Fibroblast of gingiva (primary cell): Measurements from ENCODE around the gene EPOP.

Source experiments
- DNase-seq: peaks from one replicate; pipeline ENCODE4 v3.0.0-alpha.2; 2011; ENCODE audit warnings: low read depth

The EPOP gene

GRCh38 chr17:38674749-38675615 is at the start of gene EPOP:
TSS of gene EPOP (minus strand) at chr17:38674957. CDS start at chr17:38674495, 462 bp downstream.
- DNase-seq: peak; percentile 79

GRCh38 chr17:38721802-38722201 is 47.0 kb upstream of the EPOP start:
- DNase-seq: no peak

GRCh38 chr17:38720941-38721340 is 46.2 kb upstream of the EPOP start:
- DNase-seq: no peak

DNA sequence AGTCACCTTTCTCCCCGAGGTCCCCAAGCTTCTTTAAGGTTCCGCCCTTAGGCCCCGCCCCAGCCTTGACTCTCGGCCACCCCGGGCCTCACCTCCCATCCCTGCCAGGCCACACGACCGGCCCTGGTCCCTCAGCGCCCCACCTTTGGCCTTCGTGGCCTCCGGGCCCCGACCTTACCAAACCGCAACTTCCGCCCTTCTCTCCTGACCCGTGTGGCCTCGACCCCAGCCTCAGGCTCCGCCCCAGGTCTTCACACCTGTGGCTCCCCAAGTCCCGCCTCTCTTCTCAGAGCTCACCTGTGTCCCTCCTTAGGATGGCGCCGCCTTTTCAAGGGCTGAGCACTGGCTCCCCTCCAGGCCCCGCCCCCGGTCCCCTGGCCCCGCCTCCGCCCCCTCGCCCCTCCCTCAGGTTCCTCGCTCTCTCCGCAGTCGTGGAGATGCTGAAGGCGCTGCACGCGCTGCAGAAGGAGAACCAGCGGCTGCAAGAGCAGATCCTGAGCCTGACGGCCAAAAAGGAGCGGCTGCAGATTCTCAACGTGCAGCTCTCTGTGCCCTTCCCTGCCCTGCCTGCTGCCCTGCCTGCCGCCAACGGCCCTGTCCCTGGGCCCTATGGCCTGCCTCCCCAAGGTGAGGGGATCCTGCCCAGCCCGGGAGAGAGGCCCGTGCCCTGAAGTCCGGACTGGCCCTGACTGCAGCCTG is 45.3 kb upstream of the EPOP start:
- DNase-seq: no peak

DNA sequence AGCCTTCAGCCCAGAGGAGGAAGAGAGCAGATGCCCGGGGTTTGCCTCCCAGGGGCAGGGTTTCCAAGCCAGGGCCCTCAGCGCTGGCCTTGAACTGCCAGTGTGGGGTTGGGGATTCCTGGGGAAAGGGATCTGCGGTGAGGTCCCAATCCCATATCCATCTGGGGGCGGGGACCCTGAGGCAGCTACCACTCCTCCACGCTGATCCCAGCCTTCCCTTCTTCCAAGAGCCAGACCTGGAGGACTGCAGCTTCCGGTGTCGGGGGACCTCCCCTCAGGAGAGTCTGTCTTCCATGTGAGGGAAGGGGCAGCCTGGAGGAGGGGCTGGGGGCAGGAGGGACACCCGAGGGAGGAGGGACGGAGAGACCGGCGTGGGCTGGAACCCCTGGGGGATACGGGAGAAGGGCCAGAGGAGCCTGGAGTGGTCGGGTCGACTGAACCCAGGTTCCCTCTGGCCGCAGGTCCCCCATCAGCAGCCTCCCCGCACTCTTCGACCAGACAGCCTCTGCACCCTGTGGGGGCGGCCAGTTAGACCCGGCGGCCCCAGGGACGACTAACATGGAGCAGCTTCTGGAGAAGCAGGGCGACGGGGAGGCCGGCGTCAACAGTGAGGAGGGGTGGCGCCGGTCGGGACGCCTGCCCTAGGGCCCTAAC is 44.7 kb upstream of the EPOP start:
- no peak for DNase-seq

- DNase-seq: no peak
These were observed 42.5 kb upstream of the EPOP start for GRCh38 chr17:38717139-38717745.

- no peak for DNase-seq
These were observed 41.7 kb upstream of the EPOP start for GRCh38 chr17:38716368-38717005.

DNA sequence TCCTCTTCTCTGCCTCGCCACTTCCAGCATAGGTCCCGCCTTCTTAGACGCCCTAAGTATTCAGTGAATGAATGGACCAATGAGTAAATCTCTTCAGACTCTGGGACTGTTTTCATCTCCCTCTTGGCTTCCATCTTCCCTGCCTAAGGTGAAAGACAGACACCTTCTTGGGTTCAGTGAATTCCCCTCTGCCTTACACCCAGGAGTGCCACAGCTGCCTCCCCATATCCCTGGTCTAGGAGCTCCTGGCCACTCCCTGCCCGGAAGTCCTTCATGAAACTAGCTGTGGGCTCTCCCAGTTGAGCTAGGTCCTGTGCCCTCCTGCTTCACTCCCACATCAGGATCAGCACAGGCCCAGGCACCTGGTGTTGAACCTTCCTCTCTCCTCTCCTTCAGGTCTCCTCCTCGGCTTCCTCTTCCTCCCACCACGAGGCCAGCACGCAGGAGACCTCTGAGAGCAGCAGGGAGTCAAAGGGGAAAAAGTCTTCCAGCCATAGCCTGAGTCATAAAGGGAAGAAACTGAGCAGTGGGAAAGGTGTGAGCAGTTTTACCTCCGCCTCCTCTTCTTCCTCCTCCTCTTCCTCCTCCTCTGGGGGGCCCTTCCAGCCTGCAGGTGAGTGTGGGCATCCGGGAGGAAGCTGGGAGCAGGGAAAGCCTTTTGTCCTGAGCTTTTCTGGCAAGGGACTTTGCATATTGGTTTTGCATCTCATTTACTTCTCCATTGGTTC is 40.6 kb upstream of the EPOP start:
- no peak for DNase-seq

- no peak for DNase-seq
These were observed 38.8 kb upstream of the EPOP start for GRCh38 chr17:38713456-38714075.

DNA sequence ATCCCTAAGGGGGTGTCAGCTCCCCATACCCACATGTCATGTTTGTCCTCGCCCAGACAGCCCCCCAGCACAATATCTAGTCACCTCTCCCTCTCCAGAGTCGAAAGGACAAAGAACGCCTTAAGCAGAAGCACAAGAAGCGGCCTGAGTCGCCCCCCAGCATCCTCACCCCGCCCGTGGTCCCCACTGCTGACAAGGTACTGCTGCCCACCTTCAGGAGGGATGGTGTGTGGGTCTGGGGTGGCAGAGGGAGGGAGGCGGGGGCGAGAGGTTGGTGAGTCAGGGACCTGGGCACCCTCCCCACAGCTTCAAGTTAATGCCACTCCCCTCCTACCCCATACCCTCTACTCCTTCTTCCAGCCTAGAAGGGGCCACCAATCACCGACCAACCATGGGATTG is 37.8 kb upstream of the EPOP start:
- no peak for DNase-seq

GRCh38 chr17:38711792-38712571 is 37.2 kb upstream of the EPOP start:
- no peak for DNase-seq

DNA sequence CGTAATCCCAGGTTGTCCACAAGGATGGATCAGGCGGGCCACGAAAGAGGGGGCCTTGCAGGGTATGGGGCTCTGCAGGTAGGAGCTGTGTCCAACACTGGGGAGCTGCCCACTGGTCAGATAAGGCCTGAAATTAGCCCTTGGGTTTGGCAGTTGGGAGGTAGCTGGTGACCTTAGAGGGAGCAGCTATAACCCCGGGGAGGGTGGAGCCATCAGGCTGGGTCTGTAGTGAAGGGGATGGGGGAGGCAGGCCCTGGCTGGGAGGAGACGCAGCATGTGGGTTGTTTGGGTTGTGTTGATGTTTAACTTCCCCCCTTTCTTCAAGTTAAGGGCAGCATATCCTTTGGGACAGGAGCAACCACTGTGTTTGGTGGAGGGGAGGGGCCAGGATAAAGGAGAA is 36.2 kb upstream of the EPOP start:
- no peak for DNase-seq

DNA sequence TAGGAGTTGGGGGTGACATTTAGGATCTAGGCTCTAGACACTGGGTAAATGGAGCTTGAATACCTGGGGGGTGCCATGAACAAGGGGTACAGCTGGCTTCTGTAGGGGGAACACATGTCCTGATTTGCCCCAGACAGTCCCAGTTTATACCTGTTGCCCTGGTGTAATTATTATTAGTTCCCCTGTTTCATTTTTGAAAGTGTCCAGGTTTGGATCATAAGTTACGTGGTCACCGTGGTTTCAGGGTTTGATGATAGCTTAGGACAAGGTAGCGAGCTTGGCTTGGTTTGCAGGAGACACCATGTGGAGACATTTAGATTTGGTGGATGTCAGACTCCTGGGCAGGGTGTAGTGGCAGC is 35.8 kb upstream of the EPOP start:
- DNase-seq: no peak

- no peak for DNase-seq
These were observed 35.3 kb upstream of the EPOP start for GRCh38 chr17:38709864-38710603.

GRCh38 chr17:38709104-38709820 is 34.5 kb upstream of the EPOP start:
- no peak for DNase-seq

- no peak for DNase-seq
These were observed 33.1 kb upstream of the EPOP start for GRCh38 chr17:38707678-38708351.

DNA sequence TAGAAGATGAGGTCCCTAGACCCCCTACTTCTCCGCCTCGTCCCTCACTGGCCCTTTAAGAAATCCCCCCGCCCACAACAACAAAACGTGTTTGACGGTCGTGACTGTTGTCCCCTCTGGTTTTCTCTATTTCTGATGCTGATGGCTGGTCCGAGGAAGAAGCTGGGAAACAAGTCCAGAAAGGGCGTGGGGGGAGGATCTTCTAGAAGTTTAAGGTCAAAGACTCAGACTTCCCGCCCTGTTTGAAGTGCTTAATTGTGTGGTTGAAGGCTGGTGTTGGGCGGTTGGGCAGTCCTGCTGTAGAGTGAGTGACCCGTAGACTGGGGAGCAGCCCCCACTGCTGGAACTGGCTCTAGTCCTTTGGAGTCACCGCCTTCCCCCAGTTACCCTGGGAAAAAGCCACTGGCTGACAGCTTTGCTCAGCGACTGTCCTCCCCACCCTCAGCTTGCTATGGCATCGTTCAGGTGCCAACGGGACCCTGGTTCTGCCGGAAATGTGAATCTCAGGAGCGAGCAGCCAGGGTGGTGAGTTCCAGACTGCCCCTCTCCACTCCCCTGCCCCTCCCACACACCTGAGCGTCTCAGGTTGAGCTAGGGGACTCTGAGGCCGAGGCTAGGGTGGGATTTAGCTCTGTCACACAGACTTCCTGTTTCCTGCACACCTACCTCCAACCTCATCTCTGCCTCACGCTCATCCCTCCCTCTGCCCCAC is 31.9 kb upstream of the EPOP start:
- DNase-seq: no peak
